Measurements from ENCODE around the gene NPIPA8.
"Not testable (repeated sequence)": the region's sequence is repeated elsewhere in the genome, so short reads cannot be mapped to it uniquely, and the experiment has no call there.

Gene NPIPA8

GRCh38 chr16:18270171-18270570, 66.4 kb downstream of the NPIPA8 start:
- DNase-seq = not testable (repeated sequence)
